ENCODE measurements around the gene PSRC1. TPM values are rescaled to one million over a fixed set of nuclear protein-coding genes. Genes with fewer than 3 reads are reported as not detected.

Gene PSRC1
- total RNA-seq, 1 experiment from 2014 or later = 60.3 TPM

DNA sequence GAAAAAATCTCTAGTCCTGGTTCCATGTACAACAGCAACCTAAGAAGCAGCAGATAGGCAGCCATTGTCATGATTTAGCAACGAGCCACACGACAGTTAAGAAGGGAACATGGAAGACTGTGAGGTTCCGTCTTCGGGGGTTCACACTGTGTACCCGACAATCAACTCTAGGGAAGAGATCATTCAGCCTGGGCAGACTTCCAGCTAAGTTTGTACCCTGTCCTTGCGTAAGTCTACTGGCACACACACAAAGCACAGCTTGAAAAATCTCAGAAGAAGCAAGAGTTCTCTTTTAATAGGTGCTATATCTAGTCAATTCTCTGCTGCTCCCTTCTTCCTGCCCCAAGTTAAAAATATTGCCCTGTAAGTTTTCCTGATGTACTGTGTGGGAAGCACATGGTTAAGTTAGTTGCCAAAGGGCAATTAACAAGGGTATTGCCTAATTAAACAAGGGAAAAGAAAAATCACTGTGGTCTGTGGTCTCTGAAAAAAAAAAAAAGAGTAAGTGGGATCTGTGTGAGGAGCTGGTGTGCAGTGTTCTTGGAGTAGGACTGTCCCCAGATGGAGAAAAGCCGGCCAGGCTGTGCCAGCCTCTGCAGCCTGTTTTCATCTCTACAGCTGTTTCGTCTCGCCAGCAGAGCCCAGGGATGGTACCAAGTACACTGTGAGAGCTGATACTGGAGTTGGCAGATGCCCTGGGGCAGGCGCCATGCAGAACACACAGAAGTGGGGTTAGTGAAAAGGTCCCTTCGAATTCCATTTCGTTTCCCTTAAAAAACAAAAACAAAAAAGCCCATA, 30.2 kb upstream of the PSRC1 start:
- H3K56ac ChIP-seq (ENCODE audit: insufficient read length, low read depth, low read length) = no peak overlapping the region
- no peak overlapping the region for H2BK12ac ChIP-seq (ENCODE audit: insufficient read length, low read depth, low read length)
- no peaks in the 10 kb centered on the region for H3K27me3 ChIP-seq (ENCODE audit: insufficient read depth, low read length)
- H3K27ac ChIP-seq (ENCODE audit: insufficient read length, low read depth, low read length) = no peak overlapping the region
- H2BK120ac ChIP-seq (ENCODE audit: low read depth, low read length, poor library complexity, severe bottlenecking) = no peak overlapping the region
- no peak overlapping the region for H3K14ac ChIP-seq (ENCODE audit: insufficient read depth, low read length)
- no peak overlapping the region for H3K9ac ChIP-seq (ENCODE audit: extremely low read depth, insufficient read length, low read length)
- no peaks in the 10 kb centered on the region for H3K27me3 Mint-ChIP-seq (ENCODE audit: low read depth)
- no peaks in the 10 kb centered on the region for H3K9me3 Mint-ChIP-seq
- H4K91ac ChIP-seq (ENCODE audit: insufficient read length, low read depth, low read length) = no peak overlapping the region
- H3T11ph ChIP-seq (ENCODE audit: low read length) = no peak overlapping the region
- no peak overlapping the region for H2BK20ac ChIP-seq (ENCODE audit: low read depth, low read length, poor library complexity, severe bottlenecking)
- peaks cover 21 to 51% (median 37%) of the 10 kb centered on the region in 3 experiments; a peak in 6 of 7 replicates for H3K36me3 Mint-ChIP-seq (ENCODE audit: insufficient read depth in 1 of 3, low read depth in 3 of 3)
- no peaks in the 10 kb centered on the region for H3K4me1 Mint-ChIP-seq
- no peak overlapping the region for H2AK5ac ChIP-seq (ENCODE audit: insufficient read length, low read length)
- no peak overlapping the region for H3K23ac ChIP-seq (ENCODE audit: insufficient read length, low read depth, low read length)
- H3K23me2 ChIP-seq (ENCODE audit: insufficient read length, low read depth, low read length, poor library complexity, severe bottlenecking) = no peaks in the 10 kb centered on the region
- no peaks in the 10 kb centered on the region for H3K9me3 ChIP-seq (ENCODE audit: control insufficient read depth, low read depth, low read length)
- no peak overlapping the region for H3K4ac ChIP-seq (ENCODE audit: low read depth, low read length)
- H3K79me1 ChIP-seq (ENCODE audit: insufficient read depth, low read depth, low read length, poor library complexity, severe bottlenecking) = no peaks in the 10 kb centered on the region
- no peak for DNase-seq
- no peak for TF ChIP-seq CTCF (conservative IDR thresholded peaks at IDR 0.05)
- no peak overlapping the region for H4K5ac ChIP-seq (ENCODE audit: insufficient read length, low read depth, low read length)
- no peak overlapping the region for H2BK15ac ChIP-seq (ENCODE audit: low read depth, low read length)
- no CpG with 5 or more reads among the region's 12 CpGs for WGBS (ENCODE audit: extremely low coverage, insufficient read length, low lambda C conversion rate)
- H3K4me2 ChIP-seq (ENCODE audit: insufficient read depth, insufficient read length, low read length) = no peak overlapping the region
- H2BK5ac ChIP-seq (ENCODE audit: insufficient read length, low read length) = no peak overlapping the region
- H3K79me2 ChIP-seq (ENCODE audit: insufficient read depth, low read length) = no peaks in the 10 kb centered on the region
- H4K8ac ChIP-seq (replicated peaks; ENCODE audit: insufficient read length, low read depth, low read length) = no peak overlapping the region
- no peak overlapping the region for H2AFZ ChIP-seq (ENCODE audit: low read length)
- H3K27ac Mint-ChIP-seq = no peak overlapping the region; a peak in 1 of 7 replicates
- no peak overlapping the region for H3K18ac ChIP-seq (ENCODE audit: insufficient read length, low read depth, low read length)
- H3K4me1 ChIP-seq (ENCODE audit: insufficient read depth, low read length) = no peaks in the 10 kb centered on the region
- no peaks in the 10 kb centered on the region for H4K20me1 ChIP-seq (ENCODE audit: control insufficient read depth, insufficient read depth, insufficient read length)
- no peak overlapping the region for H3K4me3 Mint-ChIP-seq

All from H9 (cell line).